H9 (cell line): ENCODE results near the gene PTCD2. TPM values are rescaled to one million over a fixed set of nuclear protein-coding genes. Genes with fewer than 3 reads are reported as not detected.

Experiments
- DNase-seq: peaks from one replicate; pipeline ENCODE4 v3.0.0-alpha.2; 2017
- H2AFZ ChIP-seq: one replicate; pipeline ENCODE4 v1.6.1; 2013; ENCODE audit warnings: mild to moderate bottlenecking, low read length, control low read depth, moderate library complexity
- H2AK5ac ChIP-seq: 2 replicates; pipeline ENCODE4 v1.6.1; 2013; ENCODE audit warnings: low read length, control low read depth, mixed read lengths; ENCODE audit not compliant: insufficient read length
- H2BK120ac ChIP-seq: one replicate; pipeline ENCODE4 v1.6.1; 2013; ENCODE audit warnings: low read depth, mild to moderate bottlenecking, low read length, control low read depth, inconsistent platforms; ENCODE audit not compliant: poor library complexity, severe bottlenecking
- H2BK12ac ChIP-seq: 2 replicates; pipeline ENCODE4 v1.6.1; 2013; ENCODE audit warnings: low read length, control low read depth, mixed read lengths, low read depth; ENCODE audit not compliant: insufficient read length
- H2BK15ac ChIP-seq: 2 replicates; pipeline ENCODE4 v1.6.1; 2013; ENCODE audit warnings: low read depth, low read length, control low read depth
- H2BK20ac ChIP-seq: one replicate; pipeline ENCODE4 v1.6.1; 2013; ENCODE audit warnings: low read depth, mild to moderate bottlenecking, low read length, control low read depth, inconsistent platforms; ENCODE audit not compliant: poor library complexity, severe bottlenecking
- H2BK5ac ChIP-seq: 2 replicates; pipeline ENCODE4 v1.6.1; 2013; ENCODE audit warnings: low read length, control low read depth, mixed read lengths; ENCODE audit not compliant: insufficient read length
- H3K14ac ChIP-seq: 2 replicates; pipeline ENCODE4 v1.6.1; 2013; ENCODE audit warnings: low read length, control low read depth; ENCODE audit not compliant: insufficient read depth
- H3K18ac ChIP-seq: 2 replicates; pipeline ENCODE4 v1.6.1; 2013; ENCODE audit warnings: low read depth, mild to moderate bottlenecking, mixed read lengths, low read length, control low read depth; ENCODE audit not compliant: insufficient read length
- H3K23ac ChIP-seq: 2 replicates; pipeline ENCODE4 v1.6.1; 2013; ENCODE audit warnings: low read length, control low read depth, mixed read lengths, low read depth; ENCODE audit not compliant: insufficient read length
- H3K23me2 ChIP-seq: 2 replicates; pipeline ENCODE4 v1.6.1; 2013; ENCODE audit warnings: low read depth, mild to moderate bottlenecking, mixed read lengths, low read length, control low read depth; ENCODE audit not compliant: insufficient read length, poor library complexity, severe bottlenecking
- H3K27ac ChIP-seq: 2 replicates; pipeline ENCODE4 v1.5.1; 2013; ENCODE audit warnings: low read length, control low read depth, mixed read lengths, low read depth; ENCODE audit not compliant: insufficient read length
- H3K27me3 ChIP-seq: 2 replicates; pipeline ENCODE4 v1.6.1; 2013; ENCODE audit warnings: low read length, control low read depth, inconsistent platforms; ENCODE audit not compliant: insufficient read depth
- H3K4ac ChIP-seq: 2 replicates; pipeline ENCODE4 v1.6.1; 2013; ENCODE audit warnings: low read depth, mild to moderate bottlenecking, control low read depth, inconsistent platforms, low read length, moderate library complexity
- H3K4me1 ChIP-seq: 2 replicates; pipeline ENCODE4 v1.6.1; 2013; ENCODE audit warnings: low read length, control low read depth, inconsistent platforms; ENCODE audit not compliant: insufficient read depth
- H3K4me2 ChIP-seq: 2 replicates; pipeline ENCODE4 v1.6.1; 2013; ENCODE audit warnings: low read length, control low read depth, mixed read lengths; ENCODE audit not compliant: insufficient read length, insufficient read depth
- H3K56ac ChIP-seq: 2 replicates; pipeline ENCODE4 v1.6.1; 2013; ENCODE audit warnings: low read depth, mild to moderate bottlenecking, mixed read lengths, low read length, control low read depth; ENCODE audit not compliant: insufficient read length
- H3K79me1 ChIP-seq: 2 replicates; pipeline ENCODE4 v1.6.1; 2013; ENCODE audit warnings: low read depth, mild to moderate bottlenecking, moderate library complexity, low read length, control low read depth, inconsistent platforms; ENCODE audit not compliant: insufficient read depth, poor library complexity, severe bottlenecking
- H3K79me2 ChIP-seq: 2 replicates; pipeline ENCODE4 v1.6.1; 2013; ENCODE audit warnings: low read length, control low read depth, inconsistent platforms; ENCODE audit not compliant: insufficient read depth
- H3K9ac ChIP-seq: 2 replicates; pipeline ENCODE4 v1.6.1; 2013; ENCODE audit warnings: low read length, control low read depth, mixed read lengths; ENCODE audit not compliant: insufficient read length; ENCODE audit errors: extremely low read depth
- H3K9me3 ChIP-seq: one replicate; pipeline ENCODE4 v1.6.1; 2013; ENCODE audit warnings: low read depth, low read length, inconsistent platforms; ENCODE audit not compliant: control insufficient read depth
- H3T11ph ChIP-seq: one replicate; pipeline ENCODE4 v1.6.1; 2013; ENCODE audit warnings: mild to moderate bottlenecking, low read length, control low read depth, inconsistent platforms
- H4K20me1 ChIP-seq: one replicate; pipeline ENCODE4 v1.6.1; 2013; ENCODE audit not compliant: control insufficient read depth, insufficient read length, insufficient read depth
- H4K5ac ChIP-seq: 2 replicates; pipeline ENCODE4 v1.6.1; 2013; ENCODE audit warnings: low read depth, mild to moderate bottlenecking, mixed read lengths, low read length, control low read depth; ENCODE audit not compliant: insufficient read length
- H4K8ac ChIP-seq: replicated peaks from 2 replicates; pipeline ENCODE4 v1.6.1; 2013; ENCODE audit warnings: low read length, control low read depth, mixed read lengths, low read depth; ENCODE audit not compliant: insufficient read length
- H4K91ac ChIP-seq: 2 replicates; pipeline ENCODE4 v1.6.1; 2013; ENCODE audit warnings: low read depth, mild to moderate bottlenecking, moderate library complexity, mixed read lengths, low read length, control low read depth; ENCODE audit not compliant: insufficient read length
- H3K27ac Mint-ChIP-seq, 3 experiments: 2 replicates in 2 of 3; 3 replicates in 1 of 3; pipeline ENCODE4 v1.8.0; 2020 to 2021; ENCODE audit warnings: mixed read lengths in 3 of 3, mild to moderate bottlenecking in 1 of 3, moderate library complexity in 1 of 3
- H3K27me3 Mint-ChIP-seq: 2 replicates; pipeline ENCODE4 v1.8.0; 2021; ENCODE audit warnings: low read depth, mild to moderate bottlenecking, moderate library complexity, mixed read lengths
- H3K36me3 Mint-ChIP-seq, 3 experiments: 2 replicates in 2 of 3; 3 replicates in 1 of 3; pipeline ENCODE4 v1.8.0; 2020 to 2021; ENCODE audit warnings: low read depth in 3 of 3, mixed read lengths in 3 of 3; ENCODE audit not compliant: insufficient read depth in 1 of 3
- H3K4me1 Mint-ChIP-seq, 2 experiments: 2 replicates each; pipeline ENCODE4 v1.8.0; 2020; ENCODE audit warnings: mixed read lengths in 2 of 2
- H3K4me3 Mint-ChIP-seq, 2 experiments: 2 replicates in 1 of 2; 3 replicates in 1 of 2; pipeline ENCODE4 v1.8.0; 2020 to 2021; ENCODE audit warnings: mild to moderate bottlenecking in 2 of 2, mixed read lengths in 2 of 2, moderate library complexity in 1 of 2
- H3K9me3 Mint-ChIP-seq, 2 experiments: 2 replicates in 1 of 2; 3 replicates in 1 of 2; pipeline ENCODE4 v1.8.0; 2020; ENCODE audit warnings: mild to moderate bottlenecking in 2 of 2, mixed read lengths in 2 of 2, moderate library complexity in 1 of 2
- CTCF ChIP-seq: fragments of 200-600 bp; sonication (generic); conservative IDR thresholded peaks from 3 replicates; pipeline ENCODE4 v1.8.0; 2021; ENCODE audit warnings: antibody characterized with exemption, mild to moderate bottlenecking
- WGBS: extraction: QIAGEN DNeasy Blood & Tissue Kit; methylation state at CpG from one replicate; pipeline ENCODE4 v1.1.7; 2013; ENCODE audit warnings: missing lambda C conversion rate, low lambda C conversion rate, mixed read lengths; ENCODE audit not compliant: insufficient read length; ENCODE audit errors: extremely low coverage; 5-methylcytosine and 5-hydroxymethylcytosine counted together
- total RNA-seq: library from RNA; stranded (reverse); gene quantifications from 2 replicates; pipeline ENCODE4 v1.2.1, GENCODE V29; 2021

Gene PTCD2
- total RNA-seq, 1 experiment from 2014 or later: 12.7 TPM

- Histone ChIP-seq H2AK5ac (no peak overlapping the region), H3K23me2 (no peaks in the 10 kb centered on the region), H3K9ac (no peak overlapping the region), H2BK5ac (no peak overlapping the region), H3K4ac (no peak overlapping the region), H3K18ac (no peak overlapping the region), H3K56ac (no peak overlapping the region), H3K27me3 (no peaks in the 10 kb centered on the region), H3K27ac (no peak overlapping the region), H3K9me3 (no peaks in the 10 kb centered on the region), H2BK12ac (no peak overlapping the region), H2BK120ac (no peak overlapping the region), H3K23ac (no peak overlapping the region), H3K79me1 (no peaks in the 10 kb centered on the region), H3K4me1 (no peaks in the 10 kb centered on the region), H3K4me2 (no peak overlapping the region), H2BK15ac (no peak overlapping the region), H3K79me2 (no peaks in the 10 kb centered on the region), H2AFZ (no peak overlapping the region), H2BK20ac (no peak overlapping the region), H4K8ac (no peak overlapping the region), H3K14ac (no peak overlapping the region), H4K5ac (no peak overlapping the region), H4K20me1 (no peaks in the 10 kb centered on the region), H4K91ac (no peak overlapping the region), H3T11ph (no peak overlapping the region)
- no CpG with 5 or more reads among the region's 2 CpGs for WGBS
- TF ChIP-seq CTCF: peak; percentile 46
- H3K36me3 Mint-ChIP-seq: no peaks in the 10 kb centered on the region
- H3K4me1 Mint-ChIP-seq: peaks cover 16 to 24% of the 10 kb centered on the region in 2 experiments
- H3K4me3 Mint-ChIP-seq: no peak overlapping the region
- DNase-seq: no peak
- no peaks in the 10 kb centered on the region; the same call in none of the 2 replicates for H3K27me3 Mint-ChIP-seq
- H3K27ac Mint-ChIP-seq: no peak overlapping the region
- no peaks in the 10 kb centered on the region; a peak in 1 of 5 replicates for H3K9me3 Mint-ChIP-seq
Observed at GRCh38 chr5:72394688-72395087, 74.5 kb downstream of the PTCD2 start.
